HG03460 (cell line): ENCODE results near the gene XCL1.
"Not testable (repeated sequence)": the region's sequence is repeated elsewhere in the genome, so short reads cannot be mapped to it uniquely, and the experiment has no call there.

Source experiments
- ATAC-seq: cut with Tn5 transposase; IDR thresholded peaks from one replicate; pipeline ENCODE4 v1.9.1; 2021; ENCODE audit not compliant: unreplicated experiment

The XCL1 gene, protein sequence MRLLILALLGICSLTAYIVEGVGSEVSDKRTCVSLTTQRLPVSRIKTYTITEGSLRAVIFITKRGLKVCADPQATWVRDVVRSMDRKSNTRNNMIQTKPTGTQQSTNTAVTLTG

DNA sequence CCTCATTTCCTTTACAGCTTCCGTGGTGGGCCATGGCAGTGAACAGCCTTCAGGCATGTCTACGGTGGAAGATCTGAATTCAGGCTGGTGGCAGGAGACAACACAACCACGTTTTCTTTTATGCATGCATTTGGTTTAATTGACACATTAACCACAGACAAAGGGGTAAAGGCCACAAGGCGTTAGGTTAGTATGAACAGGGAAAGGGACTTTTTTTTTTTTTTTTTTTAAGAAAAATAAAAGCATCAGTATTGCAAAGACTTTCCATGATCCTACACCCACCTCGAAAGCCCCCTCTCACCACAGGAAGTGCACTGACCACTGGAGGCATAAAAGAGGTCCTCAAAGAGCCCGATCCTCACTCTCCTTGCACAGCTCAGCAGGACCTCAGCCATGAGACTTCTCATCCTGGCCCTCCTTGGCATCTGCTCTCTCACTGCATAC is at the start of gene XCL1:
XCL1 (plus strand) TSS at position 361 of the 444 bp plus-strand sequence; CDS start at position 394, 33 bp downstream.
- not testable (repeated sequence) for ATAC-seq

DNA sequence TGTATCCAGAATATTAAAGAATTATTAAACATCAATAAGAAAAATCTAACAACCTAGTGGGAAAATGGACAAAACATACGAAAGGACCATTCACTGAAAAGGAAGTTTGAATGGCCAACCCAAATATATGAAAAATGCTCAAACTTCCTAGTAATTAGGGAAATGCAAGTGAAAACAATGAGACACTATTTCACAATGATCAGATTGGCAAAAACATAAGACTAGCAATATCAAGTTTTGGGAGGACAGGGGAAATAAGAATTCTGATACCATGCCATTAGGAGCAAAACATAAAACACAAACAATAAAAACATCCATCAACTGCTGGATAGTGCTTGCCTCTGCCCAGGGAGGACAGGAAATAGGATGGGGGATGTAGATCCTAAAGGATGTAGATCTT is 46.9 kb upstream of the XCL1 start:
- ATAC-seq = no peak

GRCh38 chr1:168531615-168532345 is 44.6 kb upstream of the XCL1 start:
- no peak for ATAC-seq

DNA sequence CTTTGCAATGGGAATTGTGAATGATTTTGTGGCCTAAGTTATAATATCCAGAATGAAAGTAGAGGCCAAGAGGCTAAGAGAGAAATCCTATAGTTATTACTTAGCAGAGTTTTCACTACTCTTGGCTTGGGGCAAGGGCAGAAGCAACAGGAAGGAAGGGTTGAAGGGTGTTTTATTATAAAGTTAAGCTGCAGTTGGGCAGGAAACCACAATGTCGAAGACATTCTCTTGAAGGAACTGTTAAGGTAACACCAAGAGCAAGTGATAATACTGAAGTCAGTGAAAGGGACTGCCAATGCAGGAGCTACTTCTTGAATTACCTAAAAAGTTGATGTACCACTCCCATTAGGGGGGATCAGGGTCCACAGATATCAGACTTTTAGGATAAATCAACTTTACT is 40.9 kb upstream of the XCL1 start:
- ATAC-seq = peak; percentile 97

- ATAC-seq = not testable (repeated sequence)
Measured at GRCh38 chr1:168540798-168541197, 35.6 kb upstream of the XCL1 start.

DNA sequence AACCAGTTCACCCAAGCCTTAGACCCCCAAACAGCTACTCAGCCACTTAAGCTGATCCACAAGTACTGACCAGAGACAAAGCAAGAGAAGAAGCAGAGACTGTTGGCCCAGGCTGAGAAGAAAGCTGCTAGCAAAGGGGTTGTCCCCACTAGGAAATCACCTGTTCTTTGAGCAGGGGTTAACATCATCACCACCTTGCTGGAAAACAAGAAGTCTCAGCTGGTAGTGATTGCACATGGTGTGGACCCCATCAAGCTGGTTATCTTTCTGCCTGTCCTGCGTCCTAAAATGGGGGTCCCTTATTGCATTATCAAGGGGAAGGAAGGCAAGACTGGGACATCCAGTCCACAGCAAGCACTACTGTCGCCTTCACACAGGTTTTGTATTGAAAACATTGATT is 33.4 kb upstream of the XCL1 start:
- ATAC-seq = not testable (repeated sequence)

GRCh38 chr1:168543840-168544498 is 32.4 kb upstream of the XCL1 start, which contains the start of gene XCL2:
XCL2 (minus strand) TSS chr1:168543997; CDS start chr1:168543964, 33 bp downstream.
- not testable (repeated sequence) for ATAC-seq

GRCh38 chr1:168545678-168546552 is 30.5 kb upstream of the XCL1 start:
- ATAC-seq = not testable (repeated sequence)

- not testable (repeated sequence) for ATAC-seq
Measured at GRCh38 chr1:168546553-168546895, 29.9 kb upstream of the XCL1 start.

DNA sequence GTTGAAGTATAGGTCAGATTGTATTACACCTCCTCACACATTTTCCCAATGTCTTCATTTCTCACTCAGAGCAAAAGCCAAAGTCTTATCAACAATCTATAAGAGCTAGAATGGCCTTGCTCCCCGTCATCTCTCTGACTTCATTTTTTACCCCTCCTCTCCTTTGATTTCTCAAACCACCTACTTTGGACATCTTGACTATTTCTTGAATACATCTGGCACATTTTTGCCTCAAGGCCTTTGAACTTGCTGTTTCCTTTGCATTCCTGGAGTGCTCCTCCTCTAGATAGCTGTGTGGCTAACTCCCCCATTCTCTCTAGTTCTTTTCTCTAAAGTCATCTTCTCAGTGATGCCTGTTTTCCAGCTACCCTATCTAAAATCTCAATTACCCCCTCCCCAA is 25.4 kb upstream of the XCL1 start:
- ATAC-seq = no peak

- ATAC-seq = no peak
Measured at GRCh38 chr1:168551688-168552087, 24.7 kb upstream of the XCL1 start.

- ATAC-seq = no peak
Measured at GRCh38 chr1:168552961-168553360, 23.4 kb upstream of the XCL1 start.

GRCh38 chr1:168553680-168554553 is 22.5 kb upstream of the XCL1 start:
- no peak for ATAC-seq

DNA sequence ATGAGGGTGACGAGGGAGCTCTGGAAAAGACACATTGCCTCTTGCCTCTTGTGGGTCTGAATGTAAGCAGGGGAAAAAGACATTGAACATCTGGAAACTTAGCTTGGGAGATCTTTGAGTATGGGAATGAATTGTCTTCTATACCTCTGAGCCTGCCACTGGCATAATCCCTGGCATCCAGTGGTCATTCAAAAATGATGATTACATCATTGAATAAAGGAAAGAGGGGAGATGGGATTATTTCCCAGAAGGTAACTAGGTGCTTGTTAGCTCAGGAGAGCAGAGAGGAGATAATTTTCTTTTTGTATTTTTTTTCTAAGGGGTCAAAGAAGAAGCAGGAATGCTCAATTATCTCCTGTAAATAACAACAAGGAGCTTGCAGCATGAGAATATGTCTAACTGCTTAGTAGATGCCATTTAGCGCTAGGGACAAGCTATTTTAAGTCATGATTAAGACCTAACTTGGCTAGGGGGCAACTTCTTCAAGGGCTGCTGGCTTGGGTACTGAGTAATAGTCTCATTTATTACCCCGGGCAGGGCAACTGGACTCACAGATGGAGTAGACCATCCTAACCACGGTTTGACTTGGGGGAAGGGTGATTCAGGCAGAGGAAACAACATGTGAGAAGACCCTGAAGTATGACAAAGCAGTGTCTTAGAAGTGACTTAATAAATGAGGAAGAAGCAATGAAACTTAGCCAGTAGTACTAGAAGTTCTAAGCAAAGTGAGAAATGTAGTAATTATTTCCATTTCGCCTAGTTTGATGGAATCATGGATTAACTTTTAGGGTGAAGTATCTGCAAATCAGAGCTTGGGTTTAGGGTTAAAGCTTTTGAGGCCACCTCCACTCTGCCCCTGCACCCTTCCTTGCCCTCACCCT is 21.6 kb upstream of the XCL1 start:
- no peak for ATAC-seq

- no peak for ATAC-seq
Measured at GRCh38 chr1:168555508-168556046, 20.8 kb upstream of the XCL1 start.

DNA sequence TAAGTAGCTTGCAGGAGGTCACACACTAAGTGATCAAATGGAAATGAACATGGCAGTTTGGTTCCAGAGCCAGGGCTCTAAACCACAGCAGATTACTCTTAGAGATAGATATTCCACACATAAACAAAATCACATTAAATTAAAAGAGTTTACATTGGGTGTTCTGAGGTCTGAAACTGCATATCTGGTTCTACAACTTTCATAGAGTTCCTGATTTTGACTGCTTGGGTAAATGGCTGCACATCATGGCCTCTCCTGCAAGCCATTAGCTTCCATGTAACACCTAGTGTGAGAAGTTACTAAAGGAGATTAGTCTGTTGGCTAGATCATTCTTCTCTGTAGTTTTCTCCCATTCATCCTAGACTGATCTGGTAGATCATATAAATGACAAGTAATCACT is 19.8 kb upstream of the XCL1 start:
- ATAC-seq = no peak

DNA sequence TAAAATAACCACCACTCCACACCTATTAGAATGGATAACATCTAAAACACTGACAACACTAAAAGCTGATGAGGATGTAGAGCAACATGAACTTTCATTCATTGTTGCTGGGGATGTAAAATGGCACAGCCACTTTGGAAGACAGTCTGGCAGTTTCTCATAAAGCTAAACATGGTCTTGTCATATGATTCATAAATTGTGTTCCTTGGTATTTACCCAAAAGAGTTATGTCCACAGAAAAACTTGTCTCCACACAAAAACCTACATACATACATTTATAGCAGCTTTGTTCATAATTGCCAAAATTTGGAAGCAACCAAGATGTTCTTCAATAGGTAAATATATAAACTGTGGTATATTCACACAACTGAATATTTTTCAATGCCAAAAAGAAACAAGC is 16.0 kb upstream of the XCL1 start:
- no peak for ATAC-seq

DNA sequence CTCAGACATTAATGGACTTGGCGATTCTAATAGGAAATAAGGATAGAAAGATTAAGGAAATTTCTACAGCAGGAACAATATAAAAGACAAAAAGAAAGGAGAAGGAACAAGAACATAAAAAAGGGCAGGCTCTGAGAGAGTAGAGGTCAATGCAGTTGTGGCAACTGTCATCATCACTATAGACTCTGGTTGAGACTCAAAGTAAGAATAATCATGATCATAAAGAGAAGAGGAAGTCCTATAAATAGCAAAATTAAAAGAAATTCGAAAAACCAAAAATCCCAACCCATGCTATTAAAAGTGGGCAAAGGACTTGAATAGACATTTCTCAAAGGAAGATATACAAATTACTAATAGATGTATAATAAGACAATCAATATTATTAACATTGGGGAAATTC is 14.4 kb upstream of the XCL1 start:
- ATAC-seq = no peak

DNA sequence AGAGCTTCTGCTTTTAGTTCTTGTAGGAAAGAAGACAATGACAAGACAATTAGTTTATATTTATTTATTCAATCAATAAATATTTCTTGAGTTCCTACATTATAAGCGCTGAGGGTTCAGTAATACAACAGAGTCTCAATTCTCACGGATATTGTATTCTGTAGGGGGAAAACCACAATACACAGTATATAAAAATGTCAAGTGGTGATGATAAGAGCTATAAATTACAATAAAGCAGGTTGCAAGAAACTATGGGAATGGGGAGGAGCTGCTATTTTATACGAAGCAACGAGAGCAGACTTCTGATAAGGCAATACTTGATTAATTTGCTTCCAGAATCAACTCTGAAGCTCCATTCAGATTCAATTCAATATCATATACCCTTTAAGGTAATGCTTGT is 10.6 kb upstream of the XCL1 start:
- ATAC-seq = no peak
